Pons (tissue), 1 donor: Measurements from ENCODE around the gene OR13H1.
"Not testable (repeated sequence)": the region's sequence is repeated elsewhere in the genome, so short reads cannot be mapped to it uniquely, and the experiment has no call there.

ENCODE experiments used
- DNase-seq: peaks from one replicate; pipeline ENCODE4 v3.0.0-alpha.2; 2016; ENCODE audit warnings: low spot score

OR13H1 gene, protein sequence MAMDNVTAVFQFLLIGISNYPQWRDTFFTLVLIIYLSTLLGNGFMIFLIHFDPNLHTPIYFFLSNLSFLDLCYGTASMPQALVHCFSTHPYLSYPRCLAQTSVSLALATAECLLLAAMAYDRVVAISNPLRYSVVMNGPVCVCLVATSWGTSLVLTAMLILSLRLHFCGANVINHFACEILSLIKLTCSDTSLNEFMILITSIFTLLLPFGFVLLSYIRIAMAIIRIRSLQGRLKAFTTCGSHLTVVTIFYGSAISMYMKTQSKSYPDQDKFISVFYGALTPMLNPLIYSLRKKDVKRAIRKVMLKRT

DNA sequence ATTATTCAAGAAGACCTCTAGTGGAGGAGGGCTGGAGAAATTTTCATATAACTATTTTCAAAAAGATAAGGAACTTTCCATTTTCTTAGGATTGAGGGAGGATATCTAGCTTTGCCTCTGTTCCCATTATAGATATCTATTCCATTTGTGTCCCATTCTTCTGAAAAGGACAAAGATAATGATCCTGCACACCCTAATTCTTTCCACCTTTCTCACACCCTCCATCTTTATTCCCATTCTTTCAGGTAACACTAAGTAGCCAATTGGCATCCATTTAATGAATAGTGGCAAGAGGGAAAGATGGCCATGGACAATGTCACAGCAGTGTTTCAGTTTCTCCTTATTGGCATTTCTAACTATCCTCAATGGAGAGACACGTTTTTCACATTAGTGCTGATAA is at the start of gene OR13H1:
Gene OR13H1 (plus strand): TSS at position 301 of the 400 bp plus-strand sequence. CDS start 0 bp downstream, at position 301.
- DNase-seq: no peak

DNA sequence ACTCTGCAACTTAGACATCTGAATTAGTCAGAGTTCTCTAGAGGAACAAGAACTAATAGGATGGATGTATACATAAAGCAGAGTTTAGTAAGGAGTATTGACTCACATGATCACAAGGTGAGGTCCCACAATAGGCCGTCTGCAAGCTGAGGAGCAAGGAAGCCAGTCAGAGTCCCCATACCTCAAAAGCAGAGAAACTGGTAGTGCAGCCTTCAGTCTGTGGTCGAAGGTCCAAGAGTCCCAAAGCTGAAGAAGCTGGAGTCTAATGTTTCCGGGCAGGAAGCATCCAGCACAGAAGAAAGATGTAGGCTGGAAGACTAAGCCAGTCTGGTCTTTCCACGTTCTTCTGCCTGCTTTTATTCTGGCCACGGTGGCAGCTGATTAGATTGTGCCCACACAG is 42.3 kb upstream of the OR13H1 start:
- DNase-seq: not testable (repeated sequence)

DNA sequence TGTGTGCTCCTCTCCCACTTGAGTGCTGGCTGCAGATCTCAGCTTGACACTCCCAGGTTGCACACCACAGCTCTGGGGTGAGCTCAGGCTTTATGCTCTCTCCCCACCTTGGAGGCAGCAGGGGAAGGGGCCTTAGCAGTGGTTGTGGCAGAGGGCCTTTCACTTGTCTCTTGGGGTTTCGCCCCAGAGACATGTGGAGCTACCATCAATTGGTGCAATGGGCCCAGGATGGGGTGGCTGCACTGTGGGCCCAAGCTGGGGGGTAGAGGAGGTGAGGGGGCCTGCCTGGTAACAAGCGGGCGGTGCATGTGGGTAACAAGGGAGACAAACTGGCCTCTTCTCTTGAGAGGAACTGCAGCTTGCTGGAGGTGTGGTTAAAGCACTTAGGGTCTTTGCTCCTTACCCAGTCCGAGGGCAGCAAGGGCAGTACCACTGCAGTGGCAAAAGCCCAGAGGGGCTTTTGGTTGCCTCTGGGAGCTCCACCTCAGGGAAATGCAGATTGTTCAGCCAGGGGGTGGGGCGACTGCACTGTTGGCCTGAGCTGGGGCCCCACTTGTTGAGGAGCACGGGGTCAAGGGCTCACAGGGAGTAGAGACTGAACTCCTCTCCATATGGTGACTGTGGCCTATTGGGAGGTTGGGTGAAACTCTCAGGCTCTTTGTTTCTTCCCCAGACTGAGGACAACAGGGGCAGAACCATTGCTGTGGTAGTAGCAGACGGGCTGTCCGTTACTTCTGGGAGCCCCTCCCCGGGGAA is 30.5 kb upstream of the OR13H1 start:
- DNase-seq: no peak

DNA sequence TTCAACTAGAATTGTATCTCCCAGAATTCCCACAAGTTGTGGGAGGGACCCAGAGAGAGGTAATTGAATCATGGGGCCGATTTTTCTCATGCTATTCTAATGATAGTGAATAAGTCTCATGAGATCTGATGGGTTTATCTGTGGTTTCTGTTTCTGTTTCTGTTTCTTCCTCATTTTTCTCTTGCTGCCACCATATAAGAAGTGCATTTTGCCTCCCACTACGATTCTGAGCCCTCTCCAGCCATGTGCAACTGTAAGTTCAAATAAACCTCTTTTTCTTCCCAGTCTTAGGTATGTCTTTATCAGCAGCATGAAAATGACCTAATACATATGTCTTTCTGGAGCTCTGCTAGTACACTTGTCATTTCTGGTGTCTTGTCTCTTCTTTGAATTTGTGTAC is 22.1 kb upstream of the OR13H1 start:
- no peak for DNase-seq

DNA sequence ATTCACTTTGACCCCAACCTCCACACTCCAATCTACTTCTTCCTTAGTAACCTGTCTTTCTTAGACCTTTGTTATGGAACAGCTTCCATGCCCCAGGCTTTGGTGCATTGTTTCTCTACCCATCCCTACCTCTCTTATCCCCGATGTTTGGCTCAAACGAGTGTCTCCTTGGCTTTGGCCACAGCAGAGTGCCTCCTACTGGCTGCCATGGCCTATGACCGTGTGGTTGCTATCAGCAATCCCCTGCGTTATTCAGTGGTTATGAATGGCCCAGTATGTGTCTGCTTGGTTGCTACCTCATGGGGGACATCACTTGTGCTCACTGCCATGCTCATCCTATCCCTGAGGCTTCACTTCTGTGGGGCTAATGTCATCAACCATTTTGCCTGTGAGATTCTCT is 344 bp downstream of the OR13H1 start:
- no peak for DNase-seq

DNA sequence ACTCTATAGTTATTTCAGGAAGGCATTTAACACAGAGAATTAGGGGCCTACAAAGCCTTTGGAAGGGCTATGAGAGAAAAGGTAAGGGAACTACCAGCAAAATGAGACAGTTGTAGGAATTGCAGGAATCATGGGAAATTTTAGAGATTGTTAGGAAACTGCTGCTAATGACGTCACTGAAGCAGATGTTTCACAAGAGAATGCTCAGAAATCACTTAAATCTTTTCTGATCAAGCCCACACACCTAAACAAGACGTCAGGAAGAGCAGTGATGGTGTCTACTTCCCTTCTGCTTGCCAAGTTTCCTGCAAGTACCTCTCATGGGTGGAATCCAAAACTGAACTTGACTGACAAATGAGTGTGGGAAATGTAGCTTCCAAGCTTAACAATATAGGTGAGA is 5.1 kb downstream of the OR13H1 start:
- no peak for DNase-seq

DNA sequence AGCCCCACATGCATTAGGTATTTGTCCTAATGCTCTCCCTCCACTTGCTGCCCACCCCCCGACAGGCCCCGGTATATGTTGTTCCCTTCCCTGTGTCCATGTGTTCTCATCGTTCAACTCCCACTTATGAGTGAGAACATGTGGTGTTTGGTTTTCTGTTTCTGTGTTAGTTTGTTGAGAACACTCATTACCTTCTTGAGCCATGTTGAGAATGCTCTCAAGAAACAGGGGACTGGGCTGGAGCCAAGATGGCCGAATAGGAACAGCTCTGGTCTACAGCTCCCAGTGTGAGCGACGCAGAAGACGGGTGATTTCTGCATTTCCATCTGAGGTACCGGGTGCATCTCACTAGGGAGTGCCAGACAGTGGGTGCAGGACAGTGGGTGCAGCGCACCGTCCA is 8.6 kb downstream of the OR13H1 start:
- DNase-seq: not testable (repeated sequence)

DNA sequence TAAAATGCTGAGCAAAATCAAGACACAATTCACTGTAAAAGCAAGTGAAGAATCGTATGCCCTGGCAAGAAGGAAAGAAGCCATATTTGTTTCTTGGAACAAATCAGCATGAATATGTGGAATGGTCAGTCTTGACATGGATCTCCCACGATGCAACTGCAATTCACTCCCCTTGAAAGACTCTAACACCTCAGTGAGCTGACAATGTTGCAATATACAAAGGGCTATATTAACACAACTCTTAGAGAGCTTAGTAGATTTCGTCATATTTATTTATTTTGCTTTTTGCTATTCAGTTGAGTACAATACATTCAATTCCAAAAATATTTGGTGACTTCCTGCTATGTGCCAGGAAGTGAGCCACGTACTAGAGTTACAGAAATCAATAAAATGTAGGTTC is 14.7 kb downstream of the OR13H1 start:
- DNase-seq: no peak

DNA sequence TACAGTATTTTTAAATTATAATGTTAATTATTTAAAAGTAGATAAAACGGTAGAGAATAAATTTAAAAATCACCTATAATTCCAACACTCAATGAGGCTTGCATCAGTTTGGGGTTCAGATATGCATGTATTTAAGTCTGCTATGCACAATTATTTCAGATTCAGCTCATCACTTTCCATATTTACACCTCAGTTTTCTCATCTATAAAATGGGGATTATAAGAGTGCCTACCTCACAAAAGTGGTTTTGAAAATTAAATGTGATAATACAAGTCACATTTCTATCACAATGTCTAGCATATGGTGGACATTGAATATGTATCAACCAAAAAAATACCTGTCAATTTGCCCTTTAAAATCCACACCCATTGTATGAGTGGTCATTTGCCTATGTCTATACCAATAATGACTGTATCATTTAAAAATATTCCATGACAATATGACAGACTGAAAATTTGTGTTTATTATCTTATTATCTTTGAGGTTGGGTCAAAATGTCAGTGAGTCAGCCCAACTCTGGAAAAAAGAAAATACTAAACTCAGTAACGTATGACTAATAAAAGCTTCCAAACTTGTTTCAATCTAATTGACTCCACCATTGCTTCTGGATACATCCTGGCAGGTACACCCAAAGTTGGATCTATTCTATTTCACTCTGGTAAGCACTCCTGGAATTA is 20.8 kb downstream of the OR13H1 start:
- no peak for DNase-seq

DNA sequence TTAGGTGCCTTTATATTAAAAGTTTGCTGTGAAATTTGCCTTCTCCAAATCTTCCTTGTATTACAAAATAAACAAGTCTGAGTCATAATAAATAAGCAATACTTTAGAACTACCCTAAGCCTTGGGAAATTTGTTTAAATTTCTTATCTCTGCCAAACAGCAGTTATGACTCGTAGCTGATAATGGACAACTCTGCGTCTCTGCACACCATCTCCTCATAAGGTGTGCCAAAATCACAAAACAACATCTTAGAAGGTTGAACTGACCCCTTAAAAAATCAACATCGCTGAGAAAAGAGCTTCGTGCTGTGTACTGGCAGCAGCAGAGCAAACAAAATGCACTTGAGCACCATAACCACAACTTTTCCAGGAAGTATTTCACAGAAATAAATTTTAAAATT is 22.0 kb downstream of the OR13H1 start:
- no peak for DNase-seq

DNA sequence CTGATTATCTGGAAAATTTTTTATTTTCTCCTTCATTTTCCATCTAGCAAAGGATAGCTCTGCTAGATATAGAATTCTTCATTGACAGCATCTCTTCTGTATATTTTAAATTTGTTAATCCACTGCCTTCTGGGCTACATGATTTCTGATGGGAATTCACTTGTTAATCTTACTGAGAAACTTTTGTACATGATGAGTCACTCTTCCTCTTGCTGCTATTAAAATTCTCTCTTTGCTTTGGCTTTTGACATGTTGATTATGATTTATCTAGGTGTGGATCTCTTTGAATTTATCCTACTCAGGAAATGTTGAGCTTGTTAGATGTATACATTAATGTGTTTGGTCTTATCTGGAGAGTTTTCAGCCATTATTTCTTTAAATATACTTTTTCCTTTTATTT is 27.5 kb downstream of the OR13H1 start:
- no peak for DNase-seq

DNA sequence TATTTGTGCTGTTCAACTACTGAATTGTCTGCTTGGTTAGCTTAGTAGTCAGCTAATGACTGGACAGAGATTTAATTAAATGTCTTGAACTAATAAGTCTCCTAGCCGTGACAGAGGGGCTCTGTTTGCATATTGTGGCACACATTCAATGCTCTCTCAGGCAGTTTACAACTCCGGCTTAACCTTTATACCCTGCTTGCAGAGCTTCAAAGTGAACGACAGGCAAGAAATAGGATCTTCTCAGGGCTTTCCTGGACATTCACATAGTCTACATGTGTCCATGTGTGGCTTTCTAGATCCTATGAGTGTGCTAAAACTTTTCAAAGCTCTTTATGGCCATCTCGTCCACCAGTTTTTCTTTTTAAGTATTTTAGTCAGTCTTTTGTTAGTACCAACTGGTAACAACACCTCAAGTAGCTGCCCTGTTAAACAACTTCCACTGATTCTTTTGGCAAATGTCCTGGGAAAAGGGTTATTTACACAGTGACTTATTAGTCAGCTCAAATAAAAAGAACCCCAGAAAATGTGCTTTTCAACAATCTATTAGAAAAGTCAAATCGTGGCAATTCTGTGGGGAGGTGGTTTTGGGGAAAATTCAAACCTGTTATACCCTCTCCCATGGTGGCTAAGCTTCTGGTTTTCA is 28.6 kb downstream of the OR13H1 start:
- no peak for DNase-seq

DNA sequence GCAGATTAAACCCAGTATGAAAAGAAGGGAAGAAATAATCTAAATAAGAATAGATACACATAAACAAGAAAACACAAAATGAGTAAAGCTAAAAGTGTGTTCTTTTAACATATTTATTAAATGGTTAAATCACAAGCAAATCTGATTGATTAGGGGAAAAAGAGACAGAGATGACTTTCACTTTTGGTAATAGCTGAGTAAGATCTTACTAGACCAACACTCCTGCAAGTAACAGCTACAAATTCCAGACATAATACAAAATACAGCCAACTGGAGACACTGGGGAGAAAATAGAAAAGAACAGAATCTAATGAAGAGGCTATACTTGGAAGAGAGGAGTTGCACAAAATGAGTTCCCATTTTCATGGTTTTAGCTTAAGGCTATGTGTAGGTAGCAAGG is 33.5 kb downstream of the OR13H1 start:
- DNase-seq: no peak

DNA sequence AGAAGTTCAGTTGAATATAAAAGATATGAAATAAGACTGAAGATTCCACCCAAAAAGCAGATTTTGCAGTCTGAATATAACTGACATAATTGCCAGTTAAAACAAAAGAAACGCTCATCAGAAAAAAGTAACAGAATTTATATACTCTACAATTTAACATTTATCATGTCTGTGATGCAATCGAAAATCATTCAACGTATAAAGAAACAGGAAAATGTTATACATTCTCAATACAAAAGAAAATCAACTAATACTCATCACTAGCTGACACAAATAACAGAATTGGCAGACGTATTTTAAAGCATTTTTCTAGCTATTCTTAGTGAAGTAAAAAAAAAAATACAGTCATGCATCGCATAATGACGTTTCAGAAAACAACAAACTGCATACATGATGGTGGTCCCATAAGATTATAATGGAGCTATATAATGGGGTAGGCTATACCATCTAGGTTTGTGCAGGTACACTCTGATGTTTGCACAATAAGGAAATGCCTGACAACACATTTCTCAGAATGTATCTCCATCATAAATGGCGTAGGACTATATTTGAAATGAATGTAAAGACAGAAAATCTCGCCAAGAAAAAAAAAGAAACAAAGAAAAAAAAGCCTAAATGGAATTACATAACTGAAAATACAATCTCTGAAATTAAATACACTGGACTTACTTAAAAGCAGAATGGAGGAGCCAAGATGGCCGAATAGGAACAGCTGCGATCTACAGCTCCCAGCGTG is 34.3 kb downstream of the OR13H1 start:
- DNase-seq: no peak

DNA sequence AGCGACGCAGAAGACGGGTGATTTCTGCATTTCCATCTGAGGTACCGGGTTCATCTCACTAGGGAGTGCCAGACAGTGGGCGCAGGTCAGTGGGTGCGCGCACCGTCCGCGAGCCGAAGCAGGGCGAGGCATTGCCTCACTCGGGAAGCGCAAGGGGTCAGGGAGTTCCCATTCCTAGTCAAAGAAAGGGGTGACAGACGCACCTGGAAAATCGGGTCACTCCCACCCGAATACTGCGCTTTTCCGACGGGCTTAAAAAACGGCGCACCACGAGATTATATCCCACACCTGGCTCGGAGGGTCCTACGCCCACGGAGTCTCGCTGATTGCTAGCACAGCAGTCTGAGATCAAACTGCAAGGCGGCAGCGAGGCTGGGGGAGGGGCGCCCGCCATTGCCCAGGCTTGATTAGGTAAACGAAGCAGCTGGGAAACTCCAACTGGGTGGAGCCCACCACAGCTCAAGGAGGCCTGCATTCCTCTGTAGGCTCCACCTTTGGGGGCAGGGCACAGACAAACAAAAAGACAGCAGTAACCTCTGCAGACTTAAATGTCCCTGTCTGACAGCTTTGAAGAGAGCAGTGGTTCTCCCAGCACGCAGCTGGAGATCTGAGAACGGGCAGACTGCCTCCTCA is 35.0 kb downstream of the OR13H1 start:
- DNase-seq: not testable (repeated sequence)

DNA sequence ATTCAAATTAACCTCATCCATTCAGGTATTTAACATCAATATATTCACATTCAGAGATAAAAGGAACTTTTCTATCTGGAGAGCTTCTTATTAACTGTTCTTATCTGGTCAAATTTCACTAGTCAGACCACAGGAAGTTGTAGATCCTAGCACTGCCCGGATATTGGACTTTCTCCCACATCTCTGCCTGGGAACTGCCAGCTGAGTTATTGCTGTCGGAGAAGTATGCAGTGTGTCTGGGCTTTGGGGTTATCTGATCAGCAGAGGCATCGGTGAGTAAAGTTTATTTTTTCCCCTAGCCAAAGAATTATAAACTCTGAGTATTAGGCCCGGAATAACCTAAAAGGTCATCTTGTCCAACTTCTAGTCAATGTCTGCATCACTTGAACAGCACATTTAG is 45.1 kb downstream of the OR13H1 start:
- no peak for DNase-seq
